ENCODE data around the gene RERE.

DNA sequence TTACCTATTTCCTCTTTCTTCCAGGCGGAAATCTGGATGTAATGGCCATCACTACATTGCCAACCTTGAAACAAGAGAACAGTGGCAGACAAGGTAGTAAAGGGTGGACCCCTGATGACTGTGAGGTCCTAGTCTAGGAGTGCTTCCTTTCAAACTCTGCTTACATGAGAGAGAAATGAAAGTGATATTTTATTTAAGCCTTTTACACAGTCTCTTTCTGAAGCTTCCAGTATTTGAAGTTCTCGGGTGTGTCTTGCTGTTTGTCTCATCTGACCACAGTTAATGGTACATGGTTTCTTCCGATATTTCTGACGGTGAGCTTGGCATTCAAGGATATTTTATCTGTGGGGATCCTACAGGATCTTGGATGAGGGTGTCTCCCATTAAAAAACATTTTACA is 284.3 kb downstream of the RERE start:
- no peak for TF ChIP-seq POLR2AphosphoS5 (IDR thresholded peaks at IDR 0.05; ENCODE audit: low read depth, low read length)
- TF ChIP-seq CTCF (IDR thresholded peaks at IDR 0.05 in 2 of 3, conservative IDR thresholded peaks at IDR 0.05 in 1 of 3; ENCODE audit: borderline replicate concordance in 1 of 3, insufficient read depth in 1 of 3, low read depth in 2 of 3, low read length in 2 of 3), result no peak
- no peak for TF ChIP-seq JUND (IDR thresholded peaks at IDR 0.05)
